ENCODE data around the gene C1orf50. TPM values are rescaled to one million over a fixed set of nuclear protein-coding genes. Genes with fewer than 3 reads are reported as not detected.
"Not testable (repeated sequence)": the region's sequence is repeated elsewhere in the genome, so short reads cannot be mapped to it uniquely, and the experiment has no call there.

The C1orf50 gene
- total RNA-seq, 1 donor from 2014 or later = 13.0 TPM

DNA sequence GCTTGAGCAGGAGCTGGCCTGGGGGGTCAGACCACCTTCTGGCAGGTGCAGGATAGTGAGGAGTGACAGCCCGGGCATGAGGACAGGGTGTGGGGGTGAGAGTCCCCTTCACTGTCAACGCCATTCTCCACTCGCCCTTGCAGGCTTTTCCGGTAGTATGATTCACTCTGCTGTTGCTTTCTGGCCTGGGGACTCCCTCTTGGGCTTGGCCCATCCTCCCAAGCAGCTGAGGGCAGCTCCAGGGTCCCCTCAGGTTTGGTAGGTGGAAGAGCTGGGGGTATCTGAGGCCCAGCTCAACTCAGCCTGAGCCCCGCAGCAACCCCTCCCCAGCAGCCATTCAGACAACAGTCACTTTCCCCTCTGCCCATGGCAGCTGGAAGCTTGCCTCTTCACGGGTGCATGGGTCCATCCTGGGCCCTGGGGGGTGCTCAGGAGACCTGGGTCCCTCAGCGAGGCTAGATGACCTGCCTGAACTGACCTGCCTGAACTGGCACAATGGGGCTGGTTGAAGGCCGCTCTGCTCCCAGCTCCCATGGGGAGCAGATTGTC is 28.3 kb upstream of the C1orf50 start:
- no peak for DNase-seq (ENCODE audit: low spot score in 2 of 2)
- FAIRE-seq = no peak

- FAIRE-seq = no peak
- no peak for DNase-seq (ENCODE audit: low spot score in 2 of 2)
Observed at GRCh38 chr1:42739753-42740700, 27.0 kb upstream of the C1orf50 start, which contains the start of gene CLDN19. Gene CLDN19 (minus strand): TSS chr1:42740236. CDS start chr1:42740063, 173 bp downstream.

DNA sequence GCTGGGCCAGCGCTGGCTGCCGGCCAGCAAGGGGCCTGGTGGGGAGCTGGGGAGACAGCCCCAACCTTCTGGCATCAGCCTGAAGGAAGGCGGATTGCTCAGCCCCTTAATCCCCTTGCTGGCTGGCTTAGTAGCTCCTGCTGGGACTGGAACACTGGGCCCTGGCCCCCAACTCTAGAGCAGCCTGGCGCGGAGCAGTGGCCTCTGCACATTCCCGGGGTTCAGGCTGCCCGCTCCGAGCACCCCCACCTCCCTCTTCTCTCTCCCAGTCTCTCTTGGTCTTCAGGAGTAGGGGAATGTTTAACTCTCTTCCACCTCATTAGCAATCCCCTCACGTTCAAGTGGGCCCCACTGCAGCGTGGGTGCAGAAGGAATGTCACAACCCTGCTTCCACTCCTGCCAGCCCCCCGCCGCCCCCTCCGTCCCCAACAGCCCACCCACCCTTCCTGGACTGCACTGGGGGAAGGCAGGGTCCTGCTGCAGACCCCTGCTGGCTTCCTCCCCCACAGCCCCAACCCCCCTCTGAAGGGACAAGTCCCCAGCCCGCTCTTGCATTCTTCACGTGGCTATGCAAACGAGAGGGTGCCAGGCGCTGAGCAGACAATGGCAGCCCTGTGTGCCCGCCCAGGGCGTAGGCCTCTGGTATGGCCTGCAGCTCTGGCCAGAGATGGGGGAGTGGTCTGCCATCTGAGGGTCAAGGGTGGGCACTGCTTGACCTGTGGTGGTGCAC is 26.0 kb upstream of the C1orf50 start:
- no peak for FAIRE-seq
- no peak for DNase-seq (ENCODE audit: low spot score in 2 of 2)

- no peak for FAIRE-seq
- no peak for DNase-seq (ENCODE audit: low spot score in 2 of 2)
Observed at GRCh38 chr1:42741706-42742105, 25.3 kb upstream of the C1orf50 start.

DNA sequence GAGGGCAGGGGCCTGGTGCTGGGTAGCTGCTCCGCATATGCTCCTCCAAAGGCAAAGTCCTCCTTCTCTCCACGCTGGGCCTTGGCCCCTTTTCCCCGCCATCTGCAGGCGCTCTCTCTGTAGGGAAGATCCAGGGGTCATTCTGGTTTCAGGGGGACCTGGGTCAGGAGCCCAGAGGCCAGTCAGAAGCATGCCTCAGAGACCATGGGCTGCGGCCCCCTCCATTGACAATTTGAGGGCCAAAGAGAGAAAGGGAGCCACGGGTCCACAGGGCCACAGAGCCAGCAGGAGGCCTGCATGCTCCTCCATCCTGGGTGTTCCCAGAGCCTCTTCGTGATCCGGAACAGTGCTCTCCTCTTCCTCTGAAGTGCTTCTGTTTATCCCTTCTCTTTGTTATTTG is 24.9 kb upstream of the C1orf50 start:
- DNase-seq (ENCODE audit: low spot score in 2 of 2) (no peak), FAIRE-seq (no peak)

DNA sequence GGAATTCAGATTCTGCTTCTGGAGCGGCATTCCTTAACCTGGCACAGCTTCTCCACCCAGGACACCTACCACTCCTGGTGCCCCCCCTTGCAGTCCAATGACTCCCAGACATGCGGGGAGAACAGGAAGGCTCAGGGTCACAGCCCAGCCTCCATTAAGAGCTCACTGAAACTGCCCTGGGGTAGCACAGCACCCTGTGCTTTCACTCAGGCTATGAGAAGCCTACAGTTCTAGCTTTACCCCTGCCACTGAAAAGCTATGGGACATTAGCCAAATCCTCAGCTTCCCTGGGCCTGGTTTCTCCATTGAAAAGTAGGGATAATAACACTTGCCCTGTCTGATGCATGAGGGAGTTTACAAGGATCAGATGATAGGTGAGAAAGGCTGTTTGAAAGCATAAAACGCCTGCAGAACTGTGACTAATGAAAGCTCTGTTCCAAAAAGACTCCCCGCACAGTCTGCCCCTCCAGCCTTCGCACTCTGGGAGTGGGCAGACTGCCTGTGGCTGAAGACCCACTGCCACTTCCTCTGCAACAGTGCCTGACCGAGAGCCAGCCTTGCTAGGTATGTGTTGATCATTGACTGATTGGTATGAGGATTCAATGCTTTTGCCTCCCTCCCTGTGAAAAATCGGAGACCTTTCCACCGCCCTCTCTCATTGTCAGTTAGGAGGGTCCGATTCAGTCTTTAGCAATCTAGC is 24.3 kb upstream of the C1orf50 start:
- DNase-seq (ENCODE audit: low spot score in 2 of 2) (no peak), FAIRE-seq (no peak)

DNA sequence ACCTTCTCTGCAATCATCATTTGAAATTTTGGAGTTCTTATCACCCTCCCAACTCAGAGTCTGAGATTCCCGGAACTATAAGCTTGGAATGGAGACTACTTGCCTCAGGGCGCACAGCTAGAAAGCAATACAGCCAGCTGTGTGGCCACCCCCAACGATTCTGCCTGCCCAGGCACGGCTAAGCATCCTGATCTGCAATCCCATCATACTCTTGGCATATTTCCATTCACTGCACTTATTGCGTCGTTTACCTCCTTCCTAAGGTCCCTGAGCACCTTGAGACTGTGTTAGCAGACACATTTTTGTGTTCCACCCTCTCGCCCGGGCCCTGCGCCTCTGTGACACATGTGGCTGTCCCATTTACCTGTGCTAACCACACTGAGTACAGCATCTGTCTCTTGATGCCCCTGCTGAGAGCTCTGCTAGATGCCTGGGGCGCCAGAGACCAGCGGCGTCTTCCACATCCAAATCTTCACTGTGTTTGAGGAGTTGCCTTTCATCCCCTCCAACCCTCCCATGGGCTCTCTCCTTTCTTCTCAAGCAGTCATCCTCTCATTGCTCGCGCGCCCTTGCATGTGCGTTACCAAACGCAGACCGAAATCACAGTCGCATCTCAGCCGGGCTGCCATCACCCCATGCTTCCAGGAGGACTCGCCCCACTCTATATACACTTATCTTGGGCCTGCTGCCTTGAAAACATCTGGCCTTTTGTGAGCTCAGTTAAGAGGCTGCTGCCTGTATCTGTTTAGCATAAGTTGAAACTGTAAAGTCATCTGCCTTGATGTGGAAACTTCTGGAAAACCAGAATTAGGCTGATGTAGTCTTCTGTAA is 23.5 kb upstream of the C1orf50 start:
- FAIRE-seq (no peak), DNase-seq (ENCODE audit: low spot score in 2 of 2) (no peak)

- no peak for DNase-seq (ENCODE audit: low spot score in 2 of 2)
- FAIRE-seq = no peak
Observed at GRCh38 chr1:42744148-42744413, 23.0 kb upstream of the C1orf50 start.

- no peak for FAIRE-seq
- no peak for DNase-seq (ENCODE audit: low spot score in 2 of 2)
Observed at GRCh38 chr1:42745851-42746250, 21.2 kb upstream of the C1orf50 start.

DNA sequence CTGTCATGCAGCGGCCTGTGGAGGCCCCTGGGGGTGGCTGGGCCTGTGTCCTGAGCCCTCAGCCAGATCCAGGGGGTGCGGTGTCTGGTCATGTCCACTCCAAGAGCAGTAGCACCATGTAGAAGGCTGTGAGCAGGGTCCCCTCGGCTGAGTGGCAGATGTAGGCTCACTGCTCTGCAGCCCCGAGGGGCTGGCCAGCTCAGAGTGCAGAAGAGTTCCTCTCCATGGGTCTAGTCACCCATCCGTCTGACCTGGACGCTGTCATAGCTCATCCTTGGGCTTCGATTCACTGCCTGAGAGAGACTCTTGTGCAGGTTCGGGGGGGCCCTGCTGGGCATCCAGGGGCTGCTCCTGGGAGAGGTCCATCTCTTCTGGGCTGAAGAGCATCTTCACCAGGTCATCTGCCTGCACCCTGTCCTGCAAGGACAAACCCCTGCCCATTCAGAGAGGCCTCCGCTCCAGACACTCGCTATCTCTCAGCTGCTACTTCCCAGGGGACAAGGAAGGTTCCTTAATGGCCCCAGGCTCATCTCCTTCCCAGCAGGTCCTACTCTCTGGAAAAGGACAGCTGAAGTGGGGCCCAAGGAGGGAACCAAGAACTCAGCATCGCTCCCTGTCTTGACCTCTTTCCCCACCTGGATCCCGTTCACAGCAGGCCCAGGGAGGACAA is 20.5 kb upstream of the C1orf50 start:
- no peak for DNase-seq (ENCODE audit: low spot score in 2 of 2)
- FAIRE-seq = no peak

- DNase-seq (ENCODE audit: low spot score in 2 of 2) (peak in 1 of 2 donors; percentile 57), FAIRE-seq (no peak)
Observed at GRCh38 chr1:42747125-42747524, 19.9 kb upstream of the C1orf50 start.

DNA sequence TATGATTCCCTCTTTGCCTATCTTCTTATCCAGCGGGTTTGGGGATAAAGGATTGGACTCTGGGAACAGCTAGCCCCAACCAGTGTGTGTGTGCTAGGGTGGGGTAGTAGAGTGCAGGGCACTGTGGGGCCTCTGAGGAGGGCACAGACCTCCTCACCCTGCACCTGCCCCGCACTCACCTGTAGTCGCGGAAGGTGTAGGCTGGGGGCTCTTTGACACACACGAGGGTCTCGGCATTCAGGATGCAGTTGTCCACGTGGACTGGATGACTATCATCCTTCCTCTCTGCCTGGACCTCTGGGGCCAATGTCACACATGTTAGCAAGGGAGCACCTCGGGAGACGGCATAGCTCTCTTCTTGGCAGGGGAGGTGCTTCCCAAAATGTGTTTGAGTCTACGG is 19.0 kb upstream of the C1orf50 start:
- DNase-seq (ENCODE audit: low spot score in 2 of 2) (no peak), FAIRE-seq (no peak)

GRCh38 chr1:42748461-42749410 is 18.3 kb upstream of the C1orf50 start:
- FAIRE-seq = no peak

DNA sequence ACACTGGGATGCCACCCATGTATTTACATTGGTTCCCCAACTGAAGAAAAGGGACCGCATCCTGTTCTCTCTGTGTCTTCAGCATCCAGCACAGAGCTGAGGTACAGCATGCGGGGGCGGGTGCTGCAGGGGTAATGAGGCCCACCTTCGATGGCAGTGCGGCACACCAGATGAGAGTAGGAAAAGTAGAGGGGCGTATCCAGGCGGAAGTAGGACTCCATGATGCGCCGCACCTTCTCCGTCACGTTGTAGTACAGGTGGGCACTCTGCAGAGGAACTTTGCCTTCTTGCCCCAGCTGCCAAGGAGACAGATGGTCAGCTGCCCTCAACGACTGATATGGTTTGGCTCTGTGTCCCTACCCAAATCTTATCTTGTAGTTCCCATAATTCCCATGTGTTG is 17.0 kb upstream of the C1orf50 start:
- DNase-seq (ENCODE audit: low spot score in 2 of 2) = no peak
- FAIRE-seq = no peak

More at GRCh38 chr1:42748461-42749410, 18.3 kb upstream of the C1orf50 start:
- DNase-seq (ENCODE audit: low spot score in 2 of 2) = no peak

DNA sequence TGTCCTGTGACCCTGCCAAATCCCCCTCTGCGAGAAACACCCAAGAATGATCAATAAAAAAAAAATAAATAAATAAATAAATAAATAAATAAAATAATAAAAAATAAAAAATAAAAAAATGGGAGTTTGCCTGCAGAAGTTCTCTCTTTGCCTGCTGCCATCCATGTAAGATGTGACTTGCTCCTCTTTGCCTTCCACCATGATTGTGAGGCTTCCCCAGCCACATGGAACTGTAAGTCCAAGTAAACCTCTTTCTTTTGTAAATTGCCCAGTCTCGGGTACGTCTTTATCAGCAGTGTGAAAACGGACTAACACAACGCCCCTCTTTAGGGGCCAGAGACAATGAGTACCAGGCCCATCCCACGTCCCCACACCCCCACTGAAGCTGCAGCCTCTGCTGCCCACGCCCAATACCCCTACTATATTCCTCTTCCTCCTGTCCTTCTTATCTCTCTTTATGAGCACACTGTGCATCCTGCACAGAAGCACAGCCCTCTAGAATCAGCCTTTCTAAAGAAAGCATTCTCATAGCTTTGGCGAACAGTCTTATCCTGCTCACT is 15.5 kb upstream of the C1orf50 start:
- not testable (repeated sequence) for FAIRE-seq; DNase-seq (ENCODE audit: low spot score in 2 of 2)

DNA sequence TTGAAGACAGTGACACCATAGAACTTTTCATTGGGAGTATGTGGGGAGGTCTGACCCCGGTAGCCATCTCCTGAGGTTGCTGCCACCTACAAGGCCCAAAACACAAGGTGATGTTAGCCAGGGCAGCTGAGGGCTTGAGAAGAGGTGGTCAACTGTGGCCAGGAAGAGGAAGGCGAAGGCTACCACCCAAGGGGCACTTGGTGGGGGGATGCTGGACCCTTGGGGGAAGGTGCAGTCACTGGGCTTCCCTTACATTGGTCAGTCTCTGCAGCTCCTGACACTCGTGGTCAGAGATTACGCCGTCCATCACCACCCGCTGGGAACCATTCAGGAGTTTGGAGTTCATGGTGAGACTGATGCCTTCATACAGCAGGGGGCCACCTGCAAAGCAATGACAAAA is 14.8 kb upstream of the C1orf50 start:
- no peak for DNase-seq (ENCODE audit: low spot score in 2 of 2)
- FAIRE-seq = no peak

DNA sequence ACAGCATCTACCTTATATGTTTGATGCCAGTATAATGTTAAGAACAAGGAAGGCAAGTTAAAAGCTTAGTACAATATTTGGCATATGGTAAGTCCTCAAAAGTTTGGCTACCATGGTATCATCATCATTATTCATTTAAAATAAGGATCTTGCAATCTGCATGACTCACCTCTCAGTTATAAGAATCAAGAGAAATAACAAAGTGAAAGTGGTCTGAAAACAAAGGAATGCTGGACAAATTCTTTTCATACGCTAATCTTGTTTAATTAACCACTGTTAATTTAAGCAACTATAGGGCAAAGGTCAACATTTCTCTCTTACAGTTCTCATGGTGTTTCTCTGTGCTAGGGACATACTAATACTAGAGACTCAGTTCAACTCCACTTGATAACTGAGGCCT is 14.0 kb upstream of the C1orf50 start:
- FAIRE-seq = no peak

More for the DNA sequence above, 14.0 kb upstream of the C1orf50 start:
- DNase-seq (ENCODE audit: low spot score in 2 of 2) = no peak
